K562 (cell line): ENCODE results near the gene PADI4.

ENCODE experiments used
- ATF2 ChIP-seq: sonication (generic); formaldehyde crosslinking; IDR thresholded peaks from 2 replicates; pipeline ENCODE4 v1.8.1; 2022; ENCODE audit warnings: missing genetic modification reagents
- CTCF ChIP-seq, 3 experiments: IDR thresholded peaks in 2 of 3; conservative IDR thresholded peaks in 1 of 3; 2 replicates each; pipeline ENCODE4 v1.5.1; 2011 to 2012; ENCODE audit warnings: low read length in 3 of 3, mild to moderate bottlenecking in 3 of 3, control low read depth in 2 of 3, improper control_type of control experiment in 1 of 3, inconsistent platforms in 1 of 3, low read depth in 1 of 3, mixed read lengths in 1 of 3, moderate library complexity in 1 of 3; ENCODE audit not compliant: insufficient read depth in 2 of 3
- E2F3 ChIP-seq: fragments of 250-450 bp; sonication (Bioruptor Pico); IDR thresholded peaks from 2 replicates; pipeline ENCODE4 v1.4.0; 2020; ENCODE audit warnings: mild to moderate bottlenecking
- ELK1 ChIP-seq: sonication (generic); formaldehyde crosslinking; IDR thresholded peaks from 2 replicates; pipeline ENCODE4 v1.8.1; 2022; ENCODE audit warnings: missing genetic modification reagents
- ETS1 ChIP-seq: conservative IDR thresholded peaks from 2 replicates; pipeline ENCODE4 v1.6.1; 2011; ENCODE audit warnings: low read depth, mild to moderate bottlenecking, low read length; ENCODE audit not compliant: control insufficient read depth
- EZH2 ChIP-seq: IDR thresholded peaks from 2 replicates; pipeline ENCODE4 v1.6.1; 2012; ENCODE audit warnings: low read depth, mild to moderate bottlenecking, inconsistent platforms, low read length, borderline replicate concordance
- GABPB1 ChIP-seq: sonication (generic); formaldehyde crosslinking; IDR thresholded peaks from 2 replicates; pipeline ENCODE4 v1.8.0; 2022; ENCODE audit warnings: mild to moderate bottlenecking, missing genetic modification reagents
- HNRNPLL ChIP-seq: fragments of 200-400 bp; formaldehyde crosslinking; IDR thresholded peaks from 2 replicates; pipeline ENCODE4 v1.6.1; 2017; ENCODE audit warnings: low read length, low read depth, mild to moderate bottlenecking; ENCODE audit not compliant: poor library complexity, severe bottlenecking
- PML ChIP-seq: IDR thresholded peaks from 2 replicates; pipeline ENCODE4 v1.6.1; 2012; ENCODE audit warnings: low read length, inconsistent platforms
- SOX6 ChIP-seq: fragments of 450-650 bp; IDR thresholded peaks from 2 replicates; pipeline ENCODE4 v1.6.1; 2014; ENCODE audit warnings: mild to moderate bottlenecking
- STAT6 ChIP-seq: sonication (generic); formaldehyde crosslinking; IDR thresholded peaks from 2 replicates; pipeline ENCODE4 v1.8.1; 2023; ENCODE audit warnings: mild to moderate bottlenecking, missing genetic modification reagents
- TRIM25 ChIP-seq: fragments of 450-650 bp; IDR thresholded peaks from 2 replicates; pipeline ENCODE4 v1.7.0; 2016; ENCODE audit warnings: borderline replicate concordance
- ZBTB1 ChIP-seq: sonication (generic); formaldehyde crosslinking; IDR thresholded peaks from 2 replicates; pipeline ENCODE4 v1.8.1; 2023; ENCODE audit warnings: missing genetic modification reagents, low read depth, mild to moderate bottlenecking, borderline replicate concordance
- ZNF785 ChIP-seq: fragments of 250-450 bp; sonication (Bioruptor Pico); IDR thresholded peaks from 2 replicates; pipeline ENCODE4 v1.4.0; 2020; ENCODE audit warnings: mild to moderate bottlenecking

- TF ChIP-seq STAT6 (CRISPR knock-in tag) (no peak), HNRNPLL (no peak), PML (no peak), SOX6 (no peak), E2F3 (no peak), ZBTB1 (CRISPR knock-in tag) (no peak), ETS1 (no peak), GABPB1 (CRISPR knock-in tag) (no peak), ELK1 (no peak), ZNF785 (CRISPR knock-in tag) (no peak), EZH2 (no peak), ATF2 (CRISPR knock-in tag) (no peak), CTCF (IDR thresholded peaks at IDR 0.05 in 2 of 3, conservative IDR thresholded peaks at IDR 0.05 in 1 of 3; ENCODE audit: insufficient read depth in 2 of 3, low read depth in 1 of 3, low read length in 3 of 3) (no peak), TRIM25 (no peak)
Observed at GRCh38 chr1:17313530-17314309, 5.7 kb downstream of the PADI4 start.
